Measurements from ENCODE around the gene TRIM42.

The TRIM42 gene

GRCh38 chr3:140710711-140711389 is 33.0 kb downstream of the TRIM42 start:
- no peak for DNase-seq (ENCODE audit: low read depth)

- no peak for DNase-seq (ENCODE audit: low read depth)
These were observed 33.6 kb downstream of the TRIM42 start for GRCh38 chr3:140711390-140712035.

GRCh38 chr3:140712301-140712700 is 34.4 kb downstream of the TRIM42 start:
- DNase-seq (ENCODE audit: low read depth) = no peak

GRCh38 chr3:140715035-140715434 is 37.2 kb downstream of the TRIM42 start:
- no peak for DNase-seq (ENCODE audit: low read depth)

GRCh38 chr3:140717921-140718320 is 40.1 kb downstream of the TRIM42 start:
- peak; percentile 37 for DNase-seq (ENCODE audit: low read depth)

GRCh38 chr3:140719841-140720614 is 42.2 kb downstream of the TRIM42 start:
- DNase-seq (ENCODE audit: low read depth) = peak; percentile 60

GRCh38 chr3:140723576-140723975 is 45.7 kb downstream of the TRIM42 start:
- DNase-seq (ENCODE audit: low read depth) = no peak

GRCh38 chr3:140724856-140725812 is 47.3 kb downstream of the TRIM42 start:
- DNase-seq (ENCODE audit: low read depth) = no peak

- no peak for DNase-seq (ENCODE audit: low read depth)
These were observed 48.2 kb downstream of the TRIM42 start for GRCh38 chr3:140726066-140726465.

- DNase-seq (ENCODE audit: low read depth) = no peak
These were observed 50.0 kb downstream of the TRIM42 start for GRCh38 chr3:140727886-140728285.

GRCh38 chr3:140731440-140732119 is 53.7 kb downstream of the TRIM42 start:
- no peak for DNase-seq (ENCODE audit: low read depth)

GRCh38 chr3:140733623-140734022 is 55.8 kb downstream of the TRIM42 start:
- DNase-seq (ENCODE audit: low read depth) = no peak

GRCh38 chr3:140736863-140737460 is 59.1 kb downstream of the TRIM42 start:
- peak; percentile 30 for DNase-seq (ENCODE audit: low read depth)

GRCh38 chr3:140742116-140742515 is 64.3 kb downstream of the TRIM42 start:
- DNase-seq (ENCODE audit: low read depth) = no peak

- no peak for DNase-seq (ENCODE audit: low read depth)
These were observed 70.3 kb downstream of the TRIM42 start for GRCh38 chr3:140748171-140748570.

- DNase-seq (ENCODE audit: low read depth) = no peak
These were observed 71.0 kb downstream of the TRIM42 start for GRCh38 chr3:140748903-140749302.

Measured in fibroblast of gingiva (primary cell).